IPS DF 6.9 (cell line): Measurements from ENCODE around the gene RNU6-7.

Experiments used
- DNase-seq: peaks from one replicate; pipeline ENCODE4 v3.0.0-alpha.2; 2013; ENCODE audit warnings: low read depth, low spot score
- H3K27ac ChIP-seq: one replicate; pipeline ENCODE4 v1.5.1; 2013; ENCODE audit warnings: low read length, control low read depth
- H3K27me3 ChIP-seq: 2 replicates; pipeline ENCODE4 v1.6.1; 2013; ENCODE audit warnings: mild to moderate bottlenecking, low read length; ENCODE audit not compliant: control insufficient read depth, insufficient read depth
- H3K36me3 ChIP-seq: 2 replicates; pipeline ENCODE4 v1.6.1; 2013; ENCODE audit warnings: low read length; ENCODE audit not compliant: control insufficient read depth, insufficient read depth
- H3K4me1 ChIP-seq: 2 replicates; pipeline ENCODE4 v1.6.1; 2013; ENCODE audit warnings: low read length; ENCODE audit not compliant: control insufficient read depth, insufficient read depth
- H3K4me3 ChIP-seq: 2 replicates; pipeline ENCODE4 v1.5.1; 2013; ENCODE audit warnings: mild to moderate bottlenecking, low read length
- H3K9me3 ChIP-seq: 2 replicates; pipeline ENCODE4 v1.6.1; 2013; ENCODE audit warnings: low read length, inconsistent platforms; ENCODE audit not compliant: control insufficient read depth, insufficient read depth
- WGBS: extraction: QIAGEN DNeasy Blood & Tissue Kit; methylation state at CpG from one replicate; pipeline ENCODE4 v1.1.7; 2013; ENCODE audit warnings: mixed read lengths, missing lambda C conversion rate; ENCODE audit not compliant: insufficient read length, insufficient coverage; 5-methylcytosine and 5-hydroxymethylcytosine counted together

The RNU6-7 gene

GRCh38 chr14:32226056-32226455 lies 24.2 kb downstream of the RNU6-7 start:
- no CpG with 5 or more reads among the region's 1 CpG for WGBS
- H3K27ac ChIP-seq: no peak overlapping the region
- no peak for DNase-seq
- no peak overlapping the region for H3K4me3 ChIP-seq
- no peaks in the 10 kb centered on the region for H3K9me3 ChIP-seq
- no peaks in the 10 kb centered on the region for H3K36me3 ChIP-seq
- no peaks in the 10 kb centered on the region for H3K27me3 ChIP-seq
- H3K4me1 ChIP-seq: no peaks in the 10 kb centered on the region

- Histone ChIP-seq H3K9me3 (no peaks in the 10 kb centered on the region), H3K27ac (no peak overlapping the region), H3K36me3 (no peaks in the 10 kb centered on the region), H3K4me1 (no peaks in the 10 kb centered on the region), H3K27me3 (no peaks in the 10 kb centered on the region), H3K4me3 (no peak overlapping the region)
- 100% methylated on average over 1 of the region's 3 CpGs for WGBS
- DNase-seq: no peak
Observed at GRCh38 chr14:32230181-32230580, 28.3 kb downstream of the RNU6-7 start.

- Histone ChIP-seq H3K4me3 (no peak overlapping the region), H3K4me1 (no peaks in the 10 kb centered on the region), H3K27me3 (no peaks in the 10 kb centered on the region), H3K36me3 (no peaks in the 10 kb centered on the region), H3K9me3 (no peaks in the 10 kb centered on the region), H3K27ac (no peak overlapping the region)
- no peak for DNase-seq
- WGBS: no CpG with 5 or more reads among the region's 2 CpGs
Observed at GRCh38 chr14:32230695-32231280, 28.9 kb downstream of the RNU6-7 start.

- Histone ChIP-seq H3K4me1 (no peaks in the 10 kb centered on the region), H3K4me3 (no peak overlapping the region), H3K27me3 (no peaks in the 10 kb centered on the region), H3K36me3 (no peaks in the 10 kb centered on the region), H3K9me3 (no peaks in the 10 kb centered on the region), H3K27ac (no peak overlapping the region)
- WGBS: no CpG with 5 or more reads among the region's 1 CpG
- DNase-seq: no peak
Observed at GRCh38 chr14:32232481-32232880, 30.6 kb downstream of the RNU6-7 start.

- Histone ChIP-seq H3K4me1 (no peaks in the 10 kb centered on the region), H3K4me3 (no peak overlapping the region)
- WGBS: no CpG with 5 or more reads among the region's 1 CpG
Observed at GRCh38 chr14:32233260-32233659, 31.4 kb downstream of the RNU6-7 start.

GRCh38 chr14:32244404-32244803 lies 42.6 kb downstream of the RNU6-7 start:
- no peaks in the 10 kb centered on the region for H3K27me3 ChIP-seq

More at GRCh38 chr14:32233260-32233659, 31.4 kb downstream of the RNU6-7 start:
- H3K27me3 ChIP-seq: no peaks in the 10 kb centered on the region
- no peak overlapping the region for H3K27ac ChIP-seq
- H3K9me3 ChIP-seq: no peaks in the 10 kb centered on the region
- H3K36me3 ChIP-seq: no peaks in the 10 kb centered on the region
- DNase-seq: no peak

GRCh38 chr14:32246751-32247150 lies 44.9 kb downstream of the RNU6-7 start:
- no peaks in the 10 kb centered on the region for H3K4me1 ChIP-seq
- H3K27me3 ChIP-seq: no peaks in the 10 kb centered on the region
- no peak overlapping the region for H3K27ac ChIP-seq
- H3K4me3 ChIP-seq: no peak overlapping the region
- no peaks in the 10 kb centered on the region for H3K36me3 ChIP-seq
- no peak for DNase-seq
- no peaks in the 10 kb centered on the region for H3K9me3 ChIP-seq
- no CpG with 5 or more reads among the region's 5 CpGs for WGBS

More at GRCh38 chr14:32244404-32244803, 42.6 kb downstream of the RNU6-7 start:
- DNase-seq: no peak
- Histone ChIP-seq H3K27ac (no peak overlapping the region), H3K9me3 (no peaks in the 10 kb centered on the region), H3K4me3 (no peak overlapping the region), H3K4me1 (no peaks in the 10 kb centered on the region), H3K36me3 (no peaks in the 10 kb centered on the region)

GRCh38 chr14:32249371-32249770 lies 47.5 kb downstream of the RNU6-7 start:
- H3K36me3 ChIP-seq: no peaks in the 10 kb centered on the region
- no peaks in the 10 kb centered on the region for H3K27me3 ChIP-seq
- DNase-seq: no peak
- no peak overlapping the region for H3K27ac ChIP-seq
- WGBS: no CpG with 5 or more reads among the region's 5 CpGs
- no peak overlapping the region for H3K4me3 ChIP-seq
- no peaks in the 10 kb centered on the region for H3K4me1 ChIP-seq
- no peaks in the 10 kb centered on the region for H3K9me3 ChIP-seq

- H3K9me3 ChIP-seq: no peaks in the 10 kb centered on the region
- no peak overlapping the region for H3K4me3 ChIP-seq
- H3K36me3 ChIP-seq: no peaks in the 10 kb centered on the region
- H3K27me3 ChIP-seq: no peaks in the 10 kb centered on the region
- WGBS: no CpG with 5 or more reads among the region's 4 CpGs
- no peak for DNase-seq
- no peaks in the 10 kb centered on the region for H3K4me1 ChIP-seq
- H3K27ac ChIP-seq: no peak overlapping the region
Observed at GRCh38 chr14:32249780-32250179, 47.9 kb downstream of the RNU6-7 start.

- Histone ChIP-seq H3K4me1 (no peaks in the 10 kb centered on the region), H3K36me3 (no peaks in the 10 kb centered on the region), H3K9me3 (no peaks in the 10 kb centered on the region), H3K27ac (no peak overlapping the region), H3K4me3 (no peak overlapping the region), H3K27me3 (no peaks in the 10 kb centered on the region)
- WGBS: no CpG with 5 or more reads among the region's 3 CpGs
- DNase-seq: no peak
Observed at GRCh38 chr14:32250681-32251080, 48.8 kb downstream of the RNU6-7 start.

- Histone ChIP-seq H3K27me3 (no peaks in the 10 kb centered on the region), H3K4me3 (no peak overlapping the region), H3K36me3 (no peaks in the 10 kb centered on the region), H3K4me1 (no peaks in the 10 kb centered on the region), H3K27ac (no peak overlapping the region), H3K9me3 (no peaks in the 10 kb centered on the region)
- no CpG with 5 or more reads among the region's 4 CpGs for WGBS
- no peak for DNase-seq
Observed at GRCh38 chr14:32251530-32251929, 49.7 kb downstream of the RNU6-7 start.
